ENCODE data around the gene ELK1. TPM values are rescaled to one million over a fixed set of nuclear protein-coding genes. Genes with fewer than 3 reads are reported as not detected.
A peak's percentile ranks its signal among the peaks of the same experiment; 100 is the strongest.

The ELK1 gene
- total RNA-seq, 1 experiment from 2014 or later, result 48.8 TPM

- H3K9me3 Mint-ChIP-seq (ENCODE audit: unreplicated experiment), result peaks cover 6% of the 10 kb centered on the region
- no peak for DNase-seq (ENCODE audit: unreplicated experiment)
- intact Hi-C loops (cut with micrococcal nuclease), result no loop called here
- H3K27ac Mint-ChIP-seq (ENCODE audit: low read depth, unreplicated experiment), result no peak overlapping the region
- ChIA-PET CTCF (no interaction called here), POLR2A (interaction anchor here (0.7 kb wide), 2 partner anchors 10 to 321 kb away, joined by 3 to 5 read pairs; no protein-coding TSS in a partner anchor)
- peaks cover 6% of the 10 kb centered on the region for H3K36me3 Mint-ChIP-seq (ENCODE audit: insufficient read depth, unreplicated experiment)
- TF ChIP-seq CTCF (IDR thresholded peaks at IDR 0.05; ENCODE audit: unreplicated experiment), result no peak
- no peak overlapping the region for H3K4me3 Mint-ChIP-seq (ENCODE audit: unreplicated experiment)
- no TSS peak for BruUV-seq (replicated peaks)
- no peaks in the 10 kb centered on the region for H3K27me3 Mint-ChIP-seq (ENCODE audit: insufficient read depth, unreplicated experiment)
- H3K4me1 Mint-ChIP-seq (ENCODE audit: insufficient read depth, unreplicated experiment), result no peaks in the 10 kb centered on the region
These were observed 30.1 kb downstream of the ELK1 start for GRCh38 chrX:47620303-47620685.

- H3K4me3 Mint-ChIP-seq (ENCODE audit: unreplicated experiment), result peak within 1 kb of the TSS; percentile 59
These were observed 30.7 kb downstream of the ELK1 start, which contains the start of gene SYN1 for GRCh38 chrX:47619486-47620302. SYN1 (minus strand) TSS chrX:47619857; CDS start chrX:47619728, 129 bp downstream.

GRCh38 chrX:47618923-47619485, 31.4 kb downstream of the ELK1 start:
- H3K36me3 Mint-ChIP-seq (ENCODE audit: insufficient read depth, unreplicated experiment), result peaks cover 6% of the 10 kb centered on the region
- no peak overlapping the region for H3K27ac Mint-ChIP-seq (ENCODE audit: low read depth, unreplicated experiment)
- no TSS peak for BruUV-seq (replicated peaks)
- H3K9me3 Mint-ChIP-seq (ENCODE audit: unreplicated experiment), result no peaks in the 10 kb centered on the region
- intact Hi-C loops (cut with micrococcal nuclease), result no loop called here
- no peak for TF ChIP-seq CTCF (IDR thresholded peaks at IDR 0.05; ENCODE audit: unreplicated experiment)
- H3K27me3 Mint-ChIP-seq (ENCODE audit: insufficient read depth, unreplicated experiment), result no peaks in the 10 kb centered on the region
- CTCF ChIA-PET, result no interaction called here
- POLR2A ChIA-PET, result no interaction called here
- peak overlapping the region; percentile 59 for H3K4me3 Mint-ChIP-seq (ENCODE audit: unreplicated experiment)
- no peaks in the 10 kb centered on the region for H3K4me1 Mint-ChIP-seq (ENCODE audit: insufficient read depth, unreplicated experiment)
- no peak for DNase-seq (ENCODE audit: unreplicated experiment)

More at GRCh38 chrX:47619486-47620302, 30.7 kb downstream of the ELK1 start, which contains the start of gene SYN1:
- H3K36me3 Mint-ChIP-seq (ENCODE audit: insufficient read depth, unreplicated experiment), result peaks cover 6% of the 10 kb centered on the region
- intact Hi-C loops (cut with micrococcal nuclease), result no loop called here
- H3K4me1 Mint-ChIP-seq (ENCODE audit: insufficient read depth, unreplicated experiment), result no peaks in the 10 kb centered on the region
- H3K9me3 Mint-ChIP-seq (ENCODE audit: unreplicated experiment), result peaks cover under 1% of the 10 kb centered on the region
- H3K27me3 Mint-ChIP-seq (ENCODE audit: insufficient read depth, unreplicated experiment), result no peaks in the 10 kb centered on the region
- TF ChIP-seq CTCF (IDR thresholded peaks at IDR 0.05; ENCODE audit: unreplicated experiment), result no peak
- no TSS peak for BruUV-seq (replicated peaks)
- no peak within 1 kb of the TSS for H3K27ac Mint-ChIP-seq (ENCODE audit: low read depth, unreplicated experiment)
- POLR2A ChIA-PET, result interaction anchor here (0.6 to 0.7 kb wide), 3 partner anchors 11 to 321 kb away, joined by 3 to 5 read pairs (median 3); partner anchors contain the start of gene TIMP1
- CTCF ChIA-PET, result no interaction called here
- DNase-seq (ENCODE audit: unreplicated experiment), result peak; percentile 52

DNA sequence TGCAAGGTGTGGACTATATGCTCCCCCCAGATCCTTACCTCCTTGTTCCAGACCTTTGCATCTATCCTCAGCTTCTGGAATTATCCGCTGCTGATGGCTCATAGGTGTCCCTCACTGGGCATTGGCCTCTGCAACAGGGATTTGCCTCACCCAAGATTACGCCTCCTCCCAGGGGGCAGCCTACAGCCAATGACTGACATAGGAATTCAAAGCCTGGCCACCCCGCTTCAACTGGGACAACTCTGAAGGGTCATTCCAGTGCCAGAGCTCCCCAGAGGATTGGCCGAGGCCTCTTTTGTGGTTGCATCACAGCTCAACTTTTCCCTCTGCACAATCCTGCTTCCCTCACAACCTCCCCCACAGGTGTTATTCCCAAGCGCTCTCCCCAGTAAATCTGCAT, 35.7 kb downstream of the ELK1 start:
- ChIA-PET CTCF (interaction anchor here (0.8 kb wide), 1 partner anchor 74 kb away, joined by 3 read pairs; no protein-coding TSS in a partner anchor), POLR2A (interaction anchor here (0.8 kb wide), 1 partner anchor 32 kb away, joined by 3 read pairs; the partner anchor contains the start of gene TIMP1)
- H3K27ac Mint-ChIP-seq (ENCODE audit: low read depth, unreplicated experiment), result no peak overlapping the region
- BruUV-seq (replicated peaks), result no TSS peak
- H3K4me3 Mint-ChIP-seq (ENCODE audit: unreplicated experiment), result no peak overlapping the region
- H3K9me3 Mint-ChIP-seq (ENCODE audit: unreplicated experiment), result no peaks in the 10 kb centered on the region
- H3K4me1 Mint-ChIP-seq (ENCODE audit: insufficient read depth, unreplicated experiment), result no peaks in the 10 kb centered on the region
- DNase-seq (ENCODE audit: unreplicated experiment), result no peak
- H3K36me3 Mint-ChIP-seq (ENCODE audit: insufficient read depth, unreplicated experiment), result no peaks in the 10 kb centered on the region
- TF ChIP-seq CTCF (IDR thresholded peaks at IDR 0.05; ENCODE audit: unreplicated experiment), result no peak
- intact Hi-C loops (cut with micrococcal nuclease), result no loop called here
- no peaks in the 10 kb centered on the region for H3K27me3 Mint-ChIP-seq (ENCODE audit: insufficient read depth, unreplicated experiment)
